Measurements from ENCODE around the gene TNP2.

Gene TNP2

DNA sequence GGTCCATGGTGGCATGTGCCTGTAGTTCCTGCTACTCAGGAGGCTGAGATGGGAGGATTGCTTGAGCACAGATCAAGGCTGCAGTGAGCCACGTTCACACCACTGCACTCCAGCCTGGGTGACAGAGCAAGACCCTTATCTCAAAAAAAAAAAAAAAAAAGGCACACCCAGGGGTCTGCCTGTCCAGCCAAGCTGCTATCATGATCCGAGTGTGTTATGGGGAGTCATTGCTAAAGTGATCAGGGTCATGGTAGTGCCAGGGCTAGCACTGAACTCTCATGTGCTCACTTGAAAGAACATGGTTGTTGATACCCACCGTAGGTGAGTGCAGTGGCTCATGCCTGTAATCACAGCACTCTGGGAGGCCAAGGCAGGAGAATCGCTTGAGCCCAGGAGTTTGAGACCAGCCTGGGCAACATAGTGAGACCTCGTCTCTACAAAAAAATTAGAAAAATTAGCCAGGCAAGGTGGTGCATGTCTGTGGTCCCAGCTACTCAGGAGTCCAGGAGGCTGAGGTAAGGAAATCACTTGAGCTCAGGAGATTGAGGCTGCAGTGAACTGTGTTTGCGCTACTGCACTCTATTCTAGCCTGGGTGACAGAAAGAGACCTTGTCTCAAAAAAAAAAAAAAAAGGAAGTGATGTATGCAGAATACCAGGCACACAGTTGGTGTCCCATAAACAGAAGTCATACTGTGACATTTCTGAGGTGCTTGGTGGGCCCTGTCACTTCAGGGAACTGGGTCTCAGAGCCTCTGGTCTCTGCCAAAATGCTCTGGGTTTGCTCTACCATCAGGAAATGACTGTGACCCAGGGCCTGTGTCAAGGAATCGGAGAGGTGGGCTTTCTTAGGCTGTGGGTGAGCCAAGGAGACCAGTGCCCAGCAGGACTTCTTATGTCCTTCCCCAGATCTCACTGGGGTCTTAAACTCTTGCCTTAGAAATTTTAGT is 9.8 kb upstream of the TNP2 start:
- peak in 1 of 10 donors; percentile 3 for DNase-seq
- intact Hi-C loops (cut with DNase I): no loop called here

DNA sequence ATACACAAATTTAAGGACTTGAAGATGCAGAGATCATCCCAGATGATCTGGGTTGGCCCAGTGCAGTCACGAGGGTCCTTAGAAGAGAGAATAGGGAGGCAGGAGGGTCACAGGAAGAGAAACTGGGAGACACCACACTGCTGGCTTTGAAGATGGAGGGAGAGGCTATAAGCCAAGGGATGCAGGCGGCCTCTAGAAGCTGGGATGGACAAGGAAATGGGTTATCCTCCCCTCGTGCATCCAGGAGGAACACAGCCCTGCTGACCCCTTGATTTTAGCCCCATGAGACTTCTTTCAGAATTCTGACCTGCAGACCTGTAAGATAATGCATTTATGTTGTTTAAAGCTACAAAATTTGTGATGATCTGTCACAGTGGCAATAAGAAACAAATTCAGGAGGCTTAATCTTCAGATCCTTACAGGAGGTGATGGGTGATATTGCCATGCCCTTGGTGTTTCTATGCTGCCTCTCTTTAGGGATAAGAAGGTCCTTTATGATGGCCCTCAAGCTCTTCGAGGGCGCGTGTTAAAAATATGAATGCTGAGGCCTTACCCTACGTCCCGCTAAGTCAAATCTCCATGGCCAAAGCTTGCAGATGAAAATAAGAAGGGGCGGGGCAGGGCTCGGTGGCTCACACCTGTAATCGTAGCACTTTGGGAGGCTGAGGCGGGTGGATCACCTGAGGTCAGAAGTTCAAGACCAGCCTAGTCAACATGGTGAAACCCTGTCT is 8.6 kb upstream of the TNP2 start:
- peak in 1 of 10 donors; percentile 16 for DNase-seq
- intact Hi-C loops (cut with DNase I): no loop called here

DNA sequence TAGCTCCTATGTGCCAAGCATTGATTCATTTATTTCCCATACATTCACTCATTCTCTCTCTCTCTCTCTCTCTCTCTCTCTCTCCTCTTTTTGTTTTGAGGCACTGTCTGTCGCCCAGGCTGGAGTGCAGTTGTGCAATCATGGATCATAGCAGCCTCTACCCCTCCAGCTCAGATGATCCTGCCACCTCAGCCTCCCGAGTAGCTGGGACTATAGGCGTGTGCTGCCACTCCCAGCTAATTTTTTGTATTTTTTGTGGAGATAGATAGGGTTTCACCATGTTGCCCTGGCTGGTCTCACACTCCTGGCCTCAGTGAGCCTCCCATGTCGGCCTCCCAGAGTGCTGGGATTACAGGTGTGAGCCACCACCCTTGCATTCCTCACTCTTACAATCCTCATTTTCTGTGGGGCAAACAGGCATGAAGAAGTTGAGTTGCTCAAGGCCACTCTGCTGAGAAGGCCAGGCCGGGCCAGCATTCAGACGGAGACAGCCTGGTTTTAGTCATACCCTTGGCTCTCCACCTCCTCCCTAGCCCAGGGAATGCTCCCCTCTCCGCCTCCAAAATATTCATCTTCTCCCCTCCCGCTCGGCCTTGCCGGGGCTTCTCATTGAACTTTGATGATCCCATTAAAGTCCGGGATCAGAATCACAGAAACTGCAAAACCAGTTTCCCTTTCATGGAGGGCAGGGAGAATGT is 7.9 kb upstream of the TNP2 start:
- intact Hi-C loops (cut with DNase I): no loop called here
- DNase-seq: peak in 1 of 10 donors; percentile 6

GRCh38 chr16:11276143-11276895 is 7.2 kb upstream of the TNP2 start, which contains the start of gene PRM2:
Gene PRM2 (minus strand): TSS chr16:11276480. CDS start chr16:11276370, 110 bp downstream.
- intact Hi-C loops (cut with DNase I): no loop called here
- peak in 2 of 10 donors; percentile 48 to 61 for DNase-seq

- intact Hi-C loops (cut with DNase I): no loop called here
- no peak for DNase-seq
Measured at GRCh38 chr16:11274964-11275363, 5.8 kb upstream of the TNP2 start.

DNA sequence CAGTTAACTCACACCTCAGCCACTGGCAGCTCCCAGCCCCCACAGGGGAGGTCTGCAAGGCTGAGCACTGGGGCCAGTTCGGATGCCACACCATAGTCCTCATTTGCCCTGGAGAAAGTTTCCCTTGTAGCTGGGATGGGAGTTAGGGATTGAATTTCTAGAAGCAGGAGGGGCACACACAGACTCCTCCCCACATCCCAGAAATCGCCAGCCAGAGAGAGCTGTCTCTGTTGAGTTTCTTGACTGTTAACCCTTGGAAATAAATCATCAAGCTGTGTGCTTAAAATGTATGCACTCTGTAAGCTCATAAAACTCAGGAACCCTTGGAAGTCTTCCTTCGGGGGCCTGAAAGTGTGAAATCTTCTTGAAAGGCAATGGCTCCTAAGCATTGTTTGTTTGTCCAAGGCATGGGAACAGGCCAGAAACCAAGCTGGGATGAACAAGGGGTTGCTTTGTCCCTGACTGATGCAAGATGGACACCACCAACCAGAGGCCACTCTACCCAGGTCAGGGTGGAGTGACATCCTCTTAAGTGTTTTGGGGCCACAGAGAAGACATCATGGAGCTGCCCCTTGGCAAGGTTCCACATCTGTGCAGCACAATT is 4.7 kb upstream of the TNP2 start:
- intact Hi-C loops (cut with DNase I): no loop called here
- no peak for DNase-seq

- intact Hi-C loops (cut with DNase I): no loop called here
- peak in 1 of 10 donors; percentile 47 for DNase-seq
Measured at GRCh38 chr16:11272921-11273720, 4.0 kb upstream of the TNP2 start, which contains the start of gene PRM3. Gene PRM3 (minus strand): TSS chr16:11273629. CDS start chr16:11273595, 34 bp downstream.

- no peak for DNase-seq
- intact Hi-C loops (cut with DNase I): no loop called here
Measured at GRCh38 chr16:11272484-11272883, 3.4 kb upstream of the TNP2 start.

- DNase-seq: peak in 1 of 10 donors; percentile 35
- intact Hi-C loops (cut with DNase I): no loop called here
Measured at GRCh38 chr16:11271610-11272009, 2.5 kb upstream of the TNP2 start.

DNA sequence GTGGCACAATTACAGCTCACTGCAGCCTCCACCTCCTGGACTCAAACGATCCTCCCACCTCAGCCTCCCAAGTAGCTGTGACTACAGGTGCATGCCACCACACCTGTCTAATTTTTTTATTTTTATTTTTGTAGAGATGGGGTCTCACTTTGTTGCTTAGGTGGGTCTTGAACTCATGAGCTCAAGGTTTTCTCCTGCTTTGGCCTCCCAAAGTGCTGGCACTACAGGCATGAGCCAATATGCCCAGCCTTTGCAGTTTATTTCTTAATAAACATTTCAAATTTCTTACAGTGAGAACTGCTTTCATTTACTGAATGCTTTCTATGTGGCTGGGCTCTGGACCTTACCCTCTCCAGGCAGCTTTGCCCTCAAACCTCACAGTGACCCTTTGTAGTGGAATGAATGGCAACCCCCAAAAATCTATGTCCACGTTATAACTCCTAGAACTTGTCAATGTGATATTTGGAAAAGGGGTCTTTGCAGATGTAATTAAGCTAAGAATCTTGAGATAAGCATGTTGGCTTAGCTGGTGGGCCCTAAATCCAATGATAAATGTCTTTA is 1.6 kb upstream of the TNP2 start:
- DNase-seq: no peak
- intact Hi-C loops (cut with DNase I): no loop called here

DNA sequence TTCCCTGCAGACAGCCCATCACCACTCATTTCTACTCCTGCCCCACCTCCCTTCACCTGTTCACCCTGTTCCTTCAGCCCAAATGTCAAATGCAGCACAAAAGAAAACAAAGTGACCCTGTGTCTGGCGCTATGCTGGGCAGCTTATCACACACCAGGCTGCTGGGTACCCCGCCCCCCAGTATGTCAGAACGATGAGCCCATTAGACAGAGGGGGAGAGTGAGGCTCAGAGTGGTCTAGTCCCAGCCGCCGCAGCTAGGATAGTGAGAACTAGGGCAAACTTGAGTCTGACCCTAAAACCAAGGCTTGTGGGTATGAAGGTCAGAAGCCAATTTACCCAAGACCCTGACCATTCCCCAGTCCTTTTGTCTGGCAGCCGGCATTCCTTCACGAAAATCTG is 4.0 kb downstream of the TNP2 start:
- intact Hi-C loops (cut with DNase I): no loop called here
- no peak for DNase-seq

DNA sequence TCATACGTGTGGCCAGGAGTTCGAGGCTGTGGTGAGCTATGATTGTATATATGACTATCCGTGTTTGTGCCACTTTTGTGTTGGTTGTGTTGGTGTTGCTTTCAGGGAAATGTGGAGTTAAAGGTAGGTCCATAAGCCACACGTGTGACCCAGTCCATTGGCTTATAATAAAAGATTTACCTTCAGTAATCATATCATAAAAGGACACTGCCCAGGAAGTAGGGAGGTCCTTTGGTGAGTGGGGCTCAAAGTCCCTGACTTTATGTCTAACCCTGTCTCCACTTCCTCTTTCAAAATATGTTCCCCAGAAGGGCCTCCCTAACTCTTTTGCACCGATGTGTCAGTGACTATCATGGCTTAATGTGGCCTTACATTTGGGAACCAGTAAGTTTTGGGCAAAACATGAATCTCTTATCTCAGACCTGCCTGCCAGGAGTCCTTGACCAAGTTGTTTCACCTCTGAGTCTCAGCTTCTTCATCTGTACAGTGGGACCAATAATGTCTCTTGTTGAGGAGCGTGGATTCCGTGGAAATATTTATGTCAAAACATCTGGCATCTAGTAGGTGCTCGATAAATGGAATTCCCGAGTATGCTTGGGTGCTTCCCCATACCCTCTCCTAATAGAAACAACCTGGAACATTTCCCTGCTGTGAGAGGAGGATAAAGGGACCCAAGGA is 4.8 kb downstream of the TNP2 start:
- intact Hi-C loops (cut with DNase I): no loop called here
- no peak for DNase-seq

DNA sequence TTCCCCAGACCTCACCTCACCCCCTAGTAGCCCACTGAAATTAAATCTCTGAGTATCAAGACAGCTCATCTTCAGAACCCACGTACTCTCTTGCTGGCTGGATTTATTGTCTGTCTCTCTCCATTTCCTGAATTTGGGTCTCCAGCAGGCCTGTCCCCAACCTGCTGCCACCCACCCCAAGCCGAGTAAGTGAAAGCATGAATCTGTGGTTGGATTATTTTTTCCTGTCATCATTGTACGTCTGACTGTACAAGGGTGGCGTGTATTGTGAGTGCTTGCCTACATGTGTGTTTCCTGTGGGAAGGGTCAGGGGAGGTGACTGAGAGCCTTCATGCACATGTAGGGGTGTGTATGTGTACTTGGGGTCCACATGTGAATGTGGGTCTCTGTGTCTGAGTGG is 5.4 kb downstream of the TNP2 start:
- intact Hi-C loops (cut with DNase I): no loop called here
- peak in 1 of 10 donors; percentile 8 for DNase-seq

DNA sequence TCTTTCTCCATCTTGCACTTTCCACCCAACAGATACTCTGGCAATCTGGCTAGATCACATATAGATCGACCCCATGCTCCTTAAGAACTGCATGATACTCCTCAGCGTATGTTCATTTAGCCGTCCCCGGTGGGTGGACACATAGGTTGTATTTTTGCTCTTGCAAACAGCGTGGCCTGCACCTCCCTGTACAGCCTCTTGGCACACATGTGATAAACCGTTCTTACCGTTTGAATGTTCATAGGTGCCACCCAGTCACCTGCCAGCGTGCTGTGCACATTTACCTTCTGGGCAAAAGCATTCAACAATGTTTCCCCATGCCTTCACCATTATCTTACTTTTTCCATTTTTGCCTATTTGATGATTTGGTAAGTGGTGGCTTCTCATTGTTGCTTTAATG is 6.2 kb downstream of the TNP2 start:
- DNase-seq: no peak
- intact Hi-C loops (cut with DNase I): no loop called here

- intact Hi-C loops (cut with DNase I): no loop called here
- DNase-seq: peak in 1 of 10 donors; percentile 40
Measured at GRCh38 chr16:11260596-11260966, 8.5 kb downstream of the TNP2 start.

DNA sequence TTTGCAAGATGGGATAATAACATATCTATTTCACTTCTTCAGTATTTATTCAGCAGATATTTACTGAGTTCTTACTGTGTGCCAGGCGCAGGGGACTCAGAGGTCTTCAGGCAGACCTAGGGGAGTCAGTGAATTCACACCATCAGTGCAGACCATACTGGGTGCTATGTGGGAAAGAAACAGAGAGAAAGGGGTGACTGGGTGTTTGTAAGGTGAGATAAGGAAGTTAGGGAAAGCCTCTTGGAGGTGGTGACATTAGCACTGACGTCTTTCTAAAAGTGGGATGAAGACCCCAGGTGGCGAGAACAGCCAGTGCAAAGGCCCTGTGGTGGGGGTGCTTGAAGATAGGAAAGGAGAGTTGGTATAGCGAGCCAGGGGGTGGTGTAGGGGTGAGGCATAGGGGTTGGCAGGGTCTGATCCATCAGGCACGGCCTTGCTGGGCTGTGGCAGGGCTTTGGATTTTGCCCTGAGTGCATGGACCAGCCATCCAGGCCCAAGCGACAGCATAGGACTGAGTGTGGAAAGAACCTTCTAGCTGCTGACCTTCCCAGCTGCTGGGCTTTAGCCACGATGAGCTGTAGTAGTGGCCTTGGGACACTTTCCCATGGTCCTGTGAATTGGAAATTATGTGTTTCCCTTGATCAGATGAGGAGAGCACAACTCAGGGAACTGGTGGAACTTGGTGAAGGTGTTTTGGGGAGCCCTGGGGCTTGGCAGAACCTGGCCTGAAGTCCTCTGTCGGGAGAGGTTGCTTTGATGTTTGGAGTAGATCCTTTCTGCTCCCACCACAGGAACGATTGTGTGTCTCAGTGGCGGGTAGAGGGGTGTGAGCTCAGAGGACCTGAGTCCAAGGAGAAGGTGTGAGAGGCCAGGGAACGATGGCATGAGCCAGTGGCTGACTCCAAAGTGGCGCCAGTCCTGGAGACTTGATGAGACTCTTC is 9.2 kb downstream of the TNP2 start:
- intact Hi-C loops (cut with DNase I): no loop called here
- peak in 2 of 10 donors; percentile 55 to 68 for DNase-seq
